Stimulated activated CD4-positive, alpha-beta T cell treated with anti-CD3 and anti-CD28 coated beads, Interleukin-4, amount 100 ng/mL, for 48 hours (primary cell): Measurements from ENCODE around the gene CYP2A7.
"Not testable (repeated sequence)": the region's sequence is repeated elsewhere in the genome, so short reads cannot be mapped to it uniquely, and the experiment has no call there.

Experiments
- DNase-seq, 2 donors: peaks; one replicate each; pipeline ENCODE4 v3.0.0-alpha.2; 2020; ENCODE audit warnings: low read depth in 2 of 2

CYP2A7 gene, protein sequence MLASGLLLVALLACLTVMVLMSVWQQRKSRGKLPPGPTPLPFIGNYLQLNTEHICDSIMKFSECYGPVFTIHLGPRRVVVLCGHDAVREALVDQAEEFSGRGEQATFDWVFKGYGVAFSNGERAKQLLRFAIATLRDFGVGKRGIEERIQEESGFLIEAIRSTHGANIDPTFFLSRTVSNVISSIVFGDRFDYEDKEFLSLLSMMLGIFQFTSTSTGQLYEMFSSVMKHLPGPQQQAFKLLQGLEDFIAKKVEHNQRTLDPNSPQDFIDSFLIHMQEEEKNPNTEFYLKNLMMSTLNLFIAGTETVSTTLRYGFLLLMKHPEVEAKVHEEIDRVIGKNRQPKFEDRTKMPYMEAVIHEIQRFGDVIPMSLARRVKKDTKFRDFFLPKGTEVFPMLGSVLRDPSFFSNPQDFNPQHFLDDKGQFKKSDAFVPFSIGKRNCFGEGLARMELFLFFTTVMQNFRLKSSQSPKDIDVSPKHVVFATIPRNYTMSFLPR

DNA sequence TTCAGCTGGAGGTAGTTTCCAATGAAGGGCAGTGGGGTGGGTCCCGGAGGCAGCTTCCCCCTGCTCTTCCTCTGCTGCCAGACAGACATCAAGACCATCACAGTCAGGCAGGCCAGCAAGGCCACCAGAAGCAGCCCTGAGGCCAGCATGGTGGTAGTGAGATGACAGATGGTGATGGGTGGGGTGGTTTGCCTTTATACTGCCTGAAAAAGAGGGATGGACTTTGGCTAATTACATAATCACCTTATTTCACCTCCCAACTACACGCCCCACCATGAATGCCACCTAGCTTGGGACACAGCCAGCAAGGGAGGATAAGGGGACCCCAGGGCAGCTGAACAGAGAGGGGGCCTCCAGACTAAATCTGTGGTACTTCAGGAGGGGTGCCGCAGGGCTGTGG, at the start of gene CYP2A7:
Gene CYP2A7 (minus strand): TSS at position 170 of the 400 bp plus-strand sequence. CDS start 21 bp downstream, at position 149.
- not testable (repeated sequence) for DNase-seq

DNA sequence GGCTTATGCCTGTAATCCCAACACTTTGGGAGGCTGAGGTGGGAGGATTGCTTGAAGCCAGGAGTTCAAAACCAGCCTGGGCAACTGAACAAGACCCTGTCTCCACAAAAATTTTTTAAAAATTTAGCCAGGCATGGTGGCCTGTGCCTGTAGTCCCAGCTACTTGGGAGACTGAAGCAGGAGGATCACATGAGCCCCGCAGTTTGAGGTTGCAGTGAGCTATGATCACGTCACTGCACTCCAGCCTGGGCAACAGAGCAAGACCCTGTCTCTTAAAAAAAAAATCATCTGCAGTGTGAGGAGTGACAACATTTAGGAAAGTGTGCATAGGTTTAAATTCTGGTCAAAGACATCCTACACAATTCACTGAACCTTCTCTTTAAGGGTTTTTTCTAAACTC, 48.8 kb upstream of the CYP2A7 start:
- not testable (repeated sequence) for DNase-seq

DNA sequence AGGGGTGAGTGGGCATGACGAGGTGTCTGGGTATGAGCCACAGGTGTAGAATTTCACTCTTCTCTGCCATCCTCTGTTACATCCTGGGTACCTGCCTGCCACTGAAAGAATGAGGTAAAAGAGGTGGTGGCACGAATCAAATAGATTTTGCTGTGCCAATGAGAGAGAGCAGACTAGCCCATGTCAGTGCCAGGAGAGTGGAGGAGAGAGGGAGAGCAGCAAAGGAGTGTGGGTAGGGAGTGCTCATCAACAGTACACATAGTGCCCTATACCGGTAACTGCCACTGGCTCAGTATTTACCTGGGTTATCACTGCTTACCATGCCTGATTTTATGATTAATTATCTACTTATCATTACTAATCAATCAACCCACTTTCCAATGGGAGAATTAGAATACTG, 47.9 kb upstream of the CYP2A7 start:
- not testable (repeated sequence) for DNase-seq

DNA sequence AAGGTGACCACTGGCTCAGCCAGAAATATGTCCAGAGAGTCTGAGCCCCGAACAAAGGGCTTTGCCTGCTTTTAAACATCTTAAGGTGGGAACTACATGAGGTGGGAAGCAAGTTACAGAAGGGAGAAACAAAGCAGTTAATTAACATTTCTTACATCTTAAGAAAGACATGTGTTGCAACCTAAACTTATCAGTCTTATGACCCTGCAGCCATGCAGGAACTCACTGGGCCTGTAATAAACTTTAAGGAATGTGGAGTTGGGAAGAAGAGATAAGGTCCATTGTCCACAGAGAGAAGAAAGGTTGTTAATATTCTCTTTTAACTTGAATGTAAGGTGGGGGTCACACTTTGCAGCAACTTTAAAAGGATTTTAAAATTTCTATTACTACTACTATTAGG, 46.8 kb upstream of the CYP2A7 start:
- no peak for DNase-seq

DNA sequence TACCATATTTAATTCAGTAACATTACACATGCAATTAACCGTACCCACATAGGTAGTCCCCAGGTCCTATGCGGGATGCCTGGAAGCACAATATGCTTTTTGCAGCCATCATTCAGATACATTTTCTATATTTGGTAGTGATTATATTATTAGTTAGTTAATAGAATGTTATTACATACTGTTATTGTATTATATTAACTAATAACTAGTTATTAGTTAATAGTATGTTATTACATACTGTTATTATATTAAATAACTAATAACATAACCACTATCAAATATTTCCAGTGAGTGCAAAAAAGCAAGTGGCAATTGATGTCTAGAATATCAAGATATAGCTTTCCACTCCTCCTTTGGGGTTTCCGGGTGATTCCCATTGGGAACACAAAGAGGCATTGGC, 45.5 kb upstream of the CYP2A7 start:
- no peak for DNase-seq

DNA sequence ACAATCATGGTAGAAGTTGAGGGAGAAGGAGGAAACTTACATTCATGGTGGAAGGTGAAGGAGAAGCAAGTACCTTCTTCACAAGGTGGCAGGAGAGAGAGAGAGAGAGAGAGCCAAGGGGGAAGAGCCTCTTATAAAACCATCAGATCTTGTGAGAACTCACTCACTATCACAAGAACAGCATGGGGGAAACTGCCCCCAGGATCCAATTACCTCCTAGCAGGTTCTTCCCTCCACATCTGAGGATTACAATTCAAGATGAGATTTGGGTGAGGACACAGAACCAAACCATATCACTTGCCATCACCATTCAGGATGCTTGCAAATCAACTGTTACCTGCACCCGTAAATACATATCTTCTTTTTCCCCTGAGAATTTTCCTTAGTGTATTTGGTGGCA, 44.2 kb upstream of the CYP2A7 start:
- not testable (repeated sequence) for DNase-seq

DNA sequence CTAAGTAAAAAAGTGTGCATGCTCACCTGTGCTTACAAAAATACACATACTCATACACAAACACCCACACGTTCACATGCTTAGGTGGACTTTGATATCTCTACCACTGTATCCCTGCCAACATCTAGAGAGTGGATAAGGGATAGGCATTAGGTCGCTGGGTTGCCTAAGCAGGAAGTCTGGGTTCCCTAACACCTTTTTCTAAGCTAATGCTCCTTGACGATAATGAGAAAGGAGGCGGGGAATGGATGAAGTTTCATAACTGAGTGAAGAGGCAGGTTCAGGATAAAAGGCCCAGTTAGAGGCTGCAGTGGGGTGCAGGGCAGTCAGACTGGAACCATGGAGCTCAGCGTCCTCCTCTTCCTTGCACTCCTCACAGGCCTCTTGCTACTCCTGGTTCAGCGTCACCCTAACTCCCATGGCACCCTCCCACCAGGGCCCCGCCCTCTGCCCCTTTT, 41.9 kb upstream of the CYP2A7 start:
- no peak for DNase-seq

DNA sequence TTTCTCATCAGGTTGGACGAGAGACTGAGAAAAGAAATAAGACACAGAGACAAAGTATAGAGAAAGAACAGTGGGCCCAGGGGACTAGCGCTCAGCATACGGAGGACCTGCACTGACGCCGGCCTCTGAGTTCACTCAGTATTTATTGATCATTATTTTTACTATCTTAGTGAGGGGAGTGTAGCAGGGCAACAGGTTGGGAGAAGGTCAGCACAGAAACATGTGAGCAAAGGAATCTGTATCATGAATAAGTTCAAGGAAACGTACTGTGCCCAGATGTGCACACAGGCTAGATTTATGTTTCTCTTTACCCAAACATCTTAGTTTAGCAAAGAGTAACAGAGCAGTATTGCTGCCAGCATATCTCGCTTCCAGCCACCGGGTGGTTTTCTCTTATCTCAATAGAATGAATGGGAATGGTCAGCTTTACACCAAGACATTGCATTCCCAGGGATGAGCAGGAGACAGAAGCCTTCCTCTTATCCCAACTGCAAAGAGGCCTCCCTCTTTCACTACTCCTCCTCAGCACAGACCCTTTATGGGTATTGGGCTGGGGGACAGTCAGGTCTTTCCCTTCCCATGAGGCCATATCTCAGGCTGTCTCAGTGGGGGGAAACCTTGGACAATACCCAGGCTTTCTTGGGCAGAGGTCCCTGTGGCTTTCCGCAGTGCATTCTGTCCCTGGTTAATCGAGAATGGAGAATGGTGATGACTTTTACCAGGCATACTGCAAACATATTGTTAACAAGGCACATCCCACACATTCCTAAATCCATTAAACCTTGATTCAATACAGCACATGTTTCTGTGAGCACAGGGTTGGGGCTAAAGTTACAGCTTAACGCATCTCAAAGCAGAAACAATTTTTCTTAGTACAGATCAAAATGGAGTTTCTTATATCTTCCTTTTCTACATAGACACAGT, 40.5 kb upstream of the CYP2A7 start:
- not testable (repeated sequence) for DNase-seq

DNA sequence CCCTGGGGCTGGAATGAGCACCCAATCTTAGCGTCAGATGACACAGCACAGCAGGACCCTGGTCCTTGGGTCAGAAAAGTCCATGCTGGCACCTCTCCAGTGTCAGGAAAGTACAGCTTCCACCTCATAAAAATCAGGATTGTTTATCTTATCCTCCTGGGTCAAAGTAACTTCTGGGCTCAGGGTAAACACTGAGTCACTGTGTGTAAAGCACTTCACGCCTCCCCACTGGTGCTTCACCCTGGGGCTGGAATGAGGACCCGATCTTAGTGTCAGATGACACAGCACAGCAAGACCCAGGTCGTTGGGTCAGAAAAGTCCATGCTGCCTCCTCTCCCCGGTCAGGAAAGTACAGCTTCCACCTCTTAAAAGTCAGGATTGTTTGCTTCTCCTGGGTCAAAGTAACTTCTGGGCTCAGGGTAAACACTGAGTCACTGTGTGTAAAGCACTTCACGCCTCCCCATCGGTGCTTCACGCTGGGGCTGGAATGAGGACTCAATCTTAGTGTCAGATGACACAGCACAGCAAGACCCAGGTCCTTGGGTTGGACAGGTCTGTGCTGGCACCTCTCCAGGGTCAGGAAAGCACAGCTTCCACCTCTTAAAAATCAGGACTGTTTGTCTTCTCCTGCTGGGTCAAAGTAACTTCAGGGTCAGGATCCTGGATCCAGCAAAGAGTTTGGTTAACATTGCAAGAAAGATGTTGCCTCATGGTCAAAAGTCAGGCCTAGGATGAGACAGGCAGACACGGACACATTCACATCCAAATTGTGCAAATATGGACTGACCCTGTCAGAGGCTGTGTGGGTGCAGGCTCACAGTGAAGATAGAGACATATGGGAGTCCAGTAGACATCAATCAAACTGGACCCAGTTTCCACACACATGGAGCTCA, 39.2 kb upstream of the CYP2A7 start:
- DNase-seq = no peak

DNA sequence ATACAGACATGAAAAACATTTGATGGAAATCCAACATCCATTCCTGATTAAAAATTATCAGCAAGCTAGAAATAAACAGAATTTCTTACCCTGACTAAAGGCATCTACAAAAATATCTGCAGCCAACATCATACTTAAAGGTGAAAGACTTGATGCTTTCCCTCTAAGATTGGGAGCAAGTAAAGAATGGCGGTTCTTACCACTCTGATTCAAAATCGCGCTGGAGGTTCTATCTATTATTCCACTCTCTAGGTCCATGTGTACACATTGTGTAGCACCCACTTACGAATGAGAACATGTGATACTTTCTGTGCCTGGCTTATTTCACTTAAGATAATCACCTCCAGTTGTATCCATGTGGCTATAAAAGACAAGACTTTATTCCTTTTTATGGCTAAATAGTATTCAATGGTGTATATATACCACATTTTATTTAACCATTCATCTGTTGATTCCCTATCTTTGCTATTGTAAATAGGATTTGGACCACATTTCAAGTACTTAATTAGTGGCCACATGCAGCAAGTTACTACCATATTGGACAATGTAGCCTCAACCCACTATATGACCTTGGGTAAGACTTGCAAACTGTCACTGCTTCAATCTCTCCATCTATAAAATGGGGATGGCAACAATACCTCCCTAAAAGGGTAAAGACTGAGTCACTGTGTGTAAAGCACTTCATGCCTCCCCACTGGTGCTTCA, 38.4 kb upstream of the CYP2A7 start:
- no peak for DNase-seq

DNA sequence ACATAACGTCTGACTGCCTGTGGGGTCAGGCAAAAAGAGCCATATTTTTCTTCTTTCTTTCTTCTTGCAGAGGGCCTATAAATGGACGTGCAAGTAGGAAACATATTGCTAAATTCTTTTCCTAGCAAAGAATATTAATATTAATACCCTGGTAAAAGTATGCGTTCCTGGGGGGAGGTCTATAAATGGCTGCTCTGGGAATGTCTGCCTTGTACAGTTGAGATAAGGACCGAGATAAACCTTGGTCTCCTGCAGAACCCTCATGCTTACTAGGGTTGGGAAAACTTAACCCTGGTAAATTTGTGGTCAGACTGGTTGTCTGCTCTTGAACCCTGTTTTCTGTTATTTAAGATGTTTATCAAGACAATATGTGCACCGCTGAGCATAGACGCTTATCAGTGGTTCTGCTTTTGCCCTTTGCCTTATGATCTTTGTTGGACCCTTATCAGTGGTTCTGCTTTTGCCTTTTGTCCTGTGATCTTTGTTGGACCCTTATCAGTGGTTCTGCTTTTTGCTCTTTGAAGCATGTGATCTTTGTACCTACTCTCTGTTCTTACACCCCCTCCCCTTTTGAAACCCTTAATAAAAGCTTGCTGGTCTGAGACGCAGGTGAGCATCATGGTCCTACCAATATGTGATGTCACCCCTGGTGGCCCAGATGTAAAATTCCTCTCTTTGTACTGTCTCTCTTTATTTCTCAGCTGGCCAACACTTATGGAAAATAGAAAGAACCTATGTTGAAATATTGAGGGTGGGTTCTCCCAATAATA, 37.7 kb upstream of the CYP2A7 start:
- not testable (repeated sequence) for DNase-seq

DNA sequence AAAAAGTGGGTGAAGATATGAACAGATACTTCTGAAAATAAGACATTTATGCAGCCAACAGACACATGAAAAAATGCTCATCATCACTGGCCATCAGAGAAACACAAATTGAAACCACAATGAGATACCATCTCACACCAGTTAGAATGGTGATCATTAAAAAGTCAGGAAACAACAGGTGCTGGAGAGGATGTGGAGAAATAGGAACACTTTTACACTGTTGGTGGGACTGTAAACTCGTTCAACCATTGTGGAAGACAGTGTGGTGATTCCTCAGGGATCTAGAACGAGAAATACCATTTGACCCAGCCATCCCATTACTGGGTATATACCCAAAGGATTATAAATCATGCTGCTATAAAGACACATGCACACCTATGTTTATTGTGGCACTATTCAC, 36.3 kb upstream of the CYP2A7 start:
- DNase-seq = not testable (repeated sequence)

DNA sequence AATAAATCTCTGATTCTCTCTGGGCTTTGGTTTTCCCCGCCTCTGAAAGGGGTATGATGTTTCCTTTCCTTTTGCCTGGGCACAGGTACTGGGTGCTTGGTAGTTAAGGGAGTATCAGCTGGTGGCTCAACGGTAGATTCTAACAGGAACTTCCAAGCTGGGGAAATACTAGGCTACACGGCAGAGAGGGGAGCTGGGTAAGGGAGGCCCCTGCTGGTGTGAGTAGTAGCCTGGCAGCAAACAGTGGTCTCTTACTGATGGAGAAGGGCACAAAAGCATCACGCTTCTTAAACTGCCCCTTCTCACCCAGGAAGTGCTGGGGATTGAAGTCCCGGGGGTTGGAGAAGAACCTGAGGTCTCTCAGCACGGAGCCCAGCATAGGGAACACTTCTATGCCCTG, 26.9 kb upstream of the CYP2A7 start:
- peak in 1 of 2 donors; percentile 11 for DNase-seq

DNA sequence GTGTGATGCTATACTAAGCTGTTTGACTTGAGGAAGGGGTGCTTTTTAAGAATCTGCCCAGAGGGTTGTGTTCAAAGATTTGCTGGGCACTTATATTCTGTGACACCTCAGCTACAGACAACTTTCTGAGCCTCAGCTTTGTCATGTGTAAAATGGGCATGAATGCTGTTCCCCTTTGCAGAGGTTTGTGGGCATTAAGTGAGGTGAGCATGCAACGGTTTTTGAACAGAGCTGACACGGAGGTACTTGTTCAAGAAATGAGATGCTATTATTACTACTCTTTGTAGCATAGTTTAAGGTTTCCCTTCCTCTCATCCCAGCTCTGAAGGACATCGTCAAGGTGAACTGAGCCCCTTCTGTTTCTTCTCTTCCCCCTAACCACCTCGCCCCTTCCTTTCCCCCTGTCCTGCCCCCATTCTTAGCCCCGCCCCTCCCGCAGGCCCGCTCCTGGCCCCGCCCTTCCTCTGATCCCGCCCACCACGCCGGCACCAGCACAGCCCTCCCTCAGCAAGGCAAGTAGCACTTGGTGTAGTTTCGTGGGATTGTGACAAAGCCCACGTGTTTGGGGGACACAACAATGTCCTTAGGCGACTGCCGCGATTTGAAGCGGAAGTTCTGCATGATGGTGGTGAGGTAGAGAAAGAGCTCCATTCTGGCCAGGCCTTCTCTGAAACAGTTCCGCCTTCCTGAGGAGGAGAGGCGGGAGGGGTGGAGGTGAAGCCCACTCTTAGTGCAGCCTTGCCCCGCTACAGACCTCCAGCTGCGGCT, 26.1 kb upstream of the CYP2A7 start:
- DNase-seq = peak; percentile 26 to 63

DNA sequence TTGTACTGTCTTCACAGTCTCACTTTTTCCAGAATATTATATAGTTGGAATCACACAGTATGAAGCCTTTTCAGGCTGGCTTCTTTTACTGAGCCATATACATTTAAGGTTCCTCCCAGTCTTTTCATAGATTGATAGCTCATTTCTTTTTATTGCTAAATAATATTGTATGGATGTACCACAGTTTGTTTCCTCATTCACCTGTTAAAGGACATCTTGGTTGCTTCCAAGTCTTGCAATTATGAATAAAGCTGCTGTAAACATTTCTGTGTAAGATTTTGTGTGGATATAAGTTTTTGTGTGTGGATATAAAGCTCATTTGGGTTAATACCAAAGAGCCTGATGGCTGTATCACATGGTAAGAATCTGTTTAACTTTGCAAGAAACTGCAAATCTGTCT, 24.5 kb upstream of the CYP2A7 start:
- no peak for DNase-seq

DNA sequence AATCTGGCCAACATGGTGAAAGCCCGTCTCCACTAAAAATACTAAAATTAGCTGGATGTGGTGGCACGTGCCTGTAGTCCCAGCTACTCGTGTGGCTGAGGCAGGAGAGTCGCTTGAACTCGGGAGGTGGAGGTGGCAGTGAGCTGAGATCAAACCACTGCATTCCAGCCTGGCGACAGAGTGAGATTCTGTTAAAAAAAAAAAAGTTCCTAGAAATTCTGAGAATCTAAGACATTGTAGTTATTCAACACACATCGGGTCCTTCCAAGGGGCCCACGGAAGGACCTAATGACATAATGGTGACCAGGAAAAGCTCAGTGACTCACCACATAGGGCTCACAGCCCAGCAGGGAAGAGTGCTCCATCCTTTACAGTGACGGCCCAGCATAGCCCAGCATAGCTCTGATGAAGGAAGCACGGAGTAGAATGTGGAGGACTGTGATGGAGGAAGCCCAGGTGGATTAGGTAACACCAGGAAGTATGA, 22.7 kb upstream of the CYP2A7 start:
- not testable (repeated sequence) for DNase-seq

DNA sequence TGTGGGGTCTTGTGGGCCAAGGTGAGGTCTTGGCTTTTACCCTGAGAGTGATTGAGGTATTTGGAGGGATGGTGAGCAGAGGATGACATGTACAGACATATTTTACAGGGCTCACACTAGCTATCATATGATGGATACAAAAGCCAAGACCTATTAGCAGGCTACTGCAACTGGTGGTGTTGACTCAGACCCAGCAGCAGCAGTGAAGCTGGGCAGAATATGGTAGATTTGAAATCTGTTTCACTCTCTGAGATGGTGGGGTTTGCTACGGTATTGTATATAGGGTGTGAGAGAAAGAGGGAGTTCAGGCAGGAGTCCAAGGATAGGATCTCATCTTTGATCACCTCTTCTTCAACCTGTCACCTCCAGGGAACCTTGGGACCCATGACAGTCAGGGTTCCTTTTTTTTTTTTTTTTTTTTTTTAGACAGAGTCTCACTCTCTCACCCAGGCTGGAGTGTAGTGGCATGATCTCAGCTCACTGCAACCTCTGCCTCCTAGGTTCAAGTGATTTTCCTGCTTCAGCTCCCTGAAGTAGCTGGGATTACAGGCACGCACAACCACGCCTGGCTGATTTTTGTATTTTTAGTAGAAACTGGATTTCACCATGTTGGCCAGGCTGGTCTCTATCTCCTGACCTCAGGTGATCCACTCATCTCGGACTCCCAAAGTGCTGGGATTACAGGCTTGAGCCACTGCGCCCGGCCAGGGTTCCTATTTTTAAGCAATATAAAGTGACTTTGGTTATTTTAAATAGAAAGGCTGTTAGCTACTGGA, 20.1 kb upstream of the CYP2A7 start:
- not testable (repeated sequence) for DNase-seq

DNA sequence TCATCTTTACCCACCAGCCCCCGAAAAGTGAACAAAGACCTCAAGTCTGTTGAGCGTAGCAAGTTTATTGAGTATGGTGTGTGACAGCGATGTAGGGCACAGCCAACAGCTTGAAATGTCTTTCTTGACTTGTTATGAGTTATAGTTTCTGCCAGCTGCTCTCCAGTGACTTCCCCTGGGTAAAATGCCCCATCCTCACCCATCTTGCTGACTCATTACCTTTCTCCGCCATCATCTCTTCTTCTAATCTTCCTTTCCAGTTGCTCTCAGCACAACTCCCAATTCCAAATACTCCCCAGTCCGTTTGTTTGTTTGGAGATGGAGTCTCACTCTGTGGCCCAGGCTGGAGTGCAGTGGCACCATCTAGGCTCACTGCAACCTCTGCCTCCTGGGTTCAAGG, 18.5 kb upstream of the CYP2A7 start:
- DNase-seq = not testable (repeated sequence)
